PC-3 (cell line): Measurements from ENCODE around the gene DGAT2.

Experiments
- EZH2 ChIP-seq: fragments of 300-600 bp; sonication (generic); IDR thresholded peaks from one replicate; pipeline ENCODE4 v1.6.1; 2017; ENCODE audit warnings: antibody characterized with exemption, mild to moderate bottlenecking, low read length; ENCODE audit not compliant: unreplicated experiment
- TF ChIP-seq, protein P1 (sequence below): fragments of 300-600 bp; sonication (generic); conservative IDR thresholded peaks from 2 replicates; pipeline ENCODE4 v1.5.1; 2017; ENCODE audit warnings: antibody characterized with exemption, low read depth, mild to moderate bottlenecking, low read length

DNA sequence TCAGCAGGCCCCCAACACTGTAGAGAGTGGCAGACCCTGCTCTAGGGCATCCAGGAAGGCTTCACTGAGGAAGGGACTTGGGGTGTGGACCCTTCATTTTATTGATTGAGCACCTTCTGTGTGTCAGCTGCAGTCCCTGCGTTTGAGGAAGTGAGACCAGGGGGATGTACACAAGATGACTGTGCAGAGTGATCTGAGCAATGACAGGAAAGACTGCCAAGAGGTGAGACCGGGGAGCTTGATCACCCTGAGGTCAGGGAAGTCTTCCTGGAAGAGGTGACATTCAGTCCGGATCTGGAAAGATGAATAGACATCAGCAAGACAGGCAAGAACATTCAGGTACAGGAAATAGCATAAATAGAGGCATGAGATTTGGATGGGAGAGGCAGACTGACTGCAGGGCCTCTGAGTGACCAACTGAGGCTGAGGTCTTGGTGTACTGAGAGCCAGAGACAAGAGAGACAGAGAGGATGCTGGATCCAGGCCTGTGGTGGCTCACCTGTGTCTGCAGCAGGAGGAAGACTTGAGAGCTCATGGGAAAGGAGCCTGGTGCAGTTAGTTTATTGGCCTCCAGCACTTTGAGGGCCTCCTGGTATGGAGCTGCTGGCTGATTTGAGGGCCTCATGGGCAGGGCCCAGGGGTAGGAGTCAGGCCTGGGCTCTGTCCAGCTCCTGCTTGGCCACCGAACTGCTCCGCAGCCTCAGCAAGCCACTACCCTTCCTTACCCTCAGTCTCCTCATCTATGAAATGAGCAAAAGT is 5.2 kb downstream of the DGAT2 start:
- TF ChIP-seq, protein P1, sequence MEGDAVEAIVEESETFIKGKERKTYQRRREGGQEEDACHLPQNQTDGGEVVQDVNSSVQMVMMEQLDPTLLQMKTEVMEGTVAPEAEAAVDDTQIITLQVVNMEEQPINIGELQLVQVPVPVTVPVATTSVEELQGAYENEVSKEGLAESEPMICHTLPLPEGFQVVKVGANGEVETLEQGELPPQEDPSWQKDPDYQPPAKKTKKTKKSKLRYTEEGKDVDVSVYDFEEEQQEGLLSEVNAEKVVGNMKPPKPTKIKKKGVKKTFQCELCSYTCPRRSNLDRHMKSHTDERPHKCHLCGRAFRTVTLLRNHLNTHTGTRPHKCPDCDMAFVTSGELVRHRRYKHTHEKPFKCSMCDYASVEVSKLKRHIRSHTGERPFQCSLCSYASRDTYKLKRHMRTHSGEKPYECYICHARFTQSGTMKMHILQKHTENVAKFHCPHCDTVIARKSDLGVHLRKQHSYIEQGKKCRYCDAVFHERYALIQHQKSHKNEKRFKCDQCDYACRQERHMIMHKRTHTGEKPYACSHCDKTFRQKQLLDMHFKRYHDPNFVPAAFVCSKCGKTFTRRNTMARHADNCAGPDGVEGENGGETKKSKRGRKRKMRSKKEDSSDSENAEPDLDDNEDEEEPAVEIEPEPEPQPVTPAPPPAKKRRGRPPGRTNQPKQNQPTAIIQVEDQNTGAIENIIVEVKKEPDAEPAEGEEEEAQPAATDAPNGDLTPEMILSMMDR = no peak
- TF ChIP-seq EZH2 = no peak
